GM21367 (cell line): Measurements from ENCODE around the gene TREM1.
"Not testable (repeated sequence)": the region's sequence is repeated elsewhere in the genome, so short reads cannot be mapped to it uniquely, and the experiment has no call there.

ENCODE experiments used
- ATAC-seq: cut with Tn5 transposase; IDR thresholded peaks from one replicate; pipeline ENCODE4 v1.9.1; 2021; ENCODE audit not compliant: unreplicated experiment

Gene TREM1

GRCh38 chr6:41262401-41262800 lies 24.1 kb downstream of the TREM1 start:
- no peak for ATAC-seq

- ATAC-seq = no peak
These were observed 28.3 kb downstream of the TREM1 start for GRCh38 chr6:41258196-41258493.

GRCh38 chr6:41257369-41258195 lies 28.9 kb downstream of the TREM1 start:
- no peak for ATAC-seq

GRCh38 chr6:41256383-41256782 lies 30.1 kb downstream of the TREM1 start:
- peak; percentile 50 for ATAC-seq

GRCh38 chr6:41255638-41256246 lies 30.7 kb downstream of the TREM1 start:
- ATAC-seq = no peak

- ATAC-seq = no peak
These were observed 31.4 kb downstream of the TREM1 start for GRCh38 chr6:41255110-41255509.

GRCh38 chr6:41252401-41253169 lies 33.9 kb downstream of the TREM1 start:
- ATAC-seq = no peak

- no peak for ATAC-seq
These were observed 38.4 kb downstream of the TREM1 start for GRCh38 chr6:41247882-41248705.

GRCh38 chr6:41247288-41247865 lies 39.1 kb downstream of the TREM1 start:
- no peak for ATAC-seq

- ATAC-seq = not testable (repeated sequence)
These were observed 40.0 kb downstream of the TREM1 start for GRCh38 chr6:41246529-41246928.

GRCh38 chr6:41239467-41240159 lies 46.9 kb downstream of the TREM1 start:
- no peak for ATAC-seq

- ATAC-seq = no peak
These were observed 49.4 kb downstream of the TREM1 start for GRCh38 chr6:41237128-41237527.

GRCh38 chr6:41236276-41236675 lies 50.2 kb downstream of the TREM1 start:
- no peak for ATAC-seq

GRCh38 chr6:41232667-41233066 lies 53.8 kb downstream of the TREM1 start:
- ATAC-seq = no peak

- no peak for ATAC-seq
These were observed 55.2 kb downstream of the TREM1 start for GRCh38 chr6:41231246-41231645.

GRCh38 chr6:41229721-41230120 lies 56.8 kb downstream of the TREM1 start:
- ATAC-seq = no peak

- no peak for ATAC-seq
These were observed 57.9 kb downstream of the TREM1 start for GRCh38 chr6:41228616-41229015.

GRCh38 chr6:41228096-41228495 lies 58.4 kb downstream of the TREM1 start, which contains the start of gene TREML4:
Gene TREML4 (plus strand): TSS chr6:41228349. CDS start chr6:41228428, 79 bp downstream.
- no peak for ATAC-seq

- no peak for ATAC-seq
These were observed 59.7 kb downstream of the TREM1 start for GRCh38 chr6:41226752-41227151.

GRCh38 chr6:41224800-41225199 lies 61.7 kb downstream of the TREM1 start:
- ATAC-seq = no peak
